A204.1 (cell line): Measurements from ENCODE around the gene NCR3LG1.

Experiments
- FAIRE-seq: peaks from 2 replicates; lab custom pipeline; 2012; peaks lifted over from hg19 to GRCh38; lab: Jason Lieb, UNC

The NCR3LG1 gene

DNA sequence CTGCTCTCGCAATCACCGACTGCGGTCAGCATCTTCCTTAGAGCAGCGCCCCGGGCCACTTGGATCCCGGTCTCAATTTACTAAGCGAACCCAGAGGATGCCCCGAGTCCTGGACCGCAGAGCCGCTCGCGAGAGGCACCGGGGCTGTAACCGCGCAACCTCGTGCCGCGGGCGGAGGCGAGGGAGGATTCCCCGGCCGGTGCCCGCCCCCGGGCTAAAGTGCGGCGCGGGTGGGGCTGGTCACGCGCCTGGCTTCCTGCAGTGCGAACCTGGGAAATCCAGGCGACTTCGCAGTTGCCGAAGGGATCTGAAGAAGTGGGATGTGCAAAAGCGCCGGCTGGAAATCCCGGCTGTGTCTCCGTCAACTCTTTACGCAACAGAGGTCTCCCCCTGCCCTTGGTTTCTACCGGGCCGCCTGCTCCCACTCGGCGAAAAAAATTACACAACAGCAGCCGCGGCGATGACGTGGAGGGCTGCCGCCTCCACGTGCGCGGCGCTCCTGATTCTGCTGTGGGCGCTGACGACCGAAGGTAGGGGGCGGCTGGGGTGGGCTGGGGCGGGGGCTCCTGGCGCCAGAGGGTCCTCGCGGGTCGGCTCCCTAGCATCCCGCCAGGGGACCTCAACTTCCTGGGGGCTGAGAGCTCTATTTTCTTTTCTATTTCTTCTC, at the start of gene NCR3LG1:
NCR3LG1 (plus strand) TSS at position 291 of the 667 bp plus-strand sequence; CDS start at position 461, 170 bp downstream.
- FAIRE-seq: no peak

GRCh38 chr11:17313349-17314231, 38.0 kb upstream of the NCR3LG1 start:
- no peak for FAIRE-seq

- FAIRE-seq: no peak
These were observed 37.4 kb upstream of the NCR3LG1 start for GRCh38 chr11:17314232-17314547.

- no peak for FAIRE-seq
These were observed 36.6 kb upstream of the NCR3LG1 start for GRCh38 chr11:17314904-17315426.

DNA sequence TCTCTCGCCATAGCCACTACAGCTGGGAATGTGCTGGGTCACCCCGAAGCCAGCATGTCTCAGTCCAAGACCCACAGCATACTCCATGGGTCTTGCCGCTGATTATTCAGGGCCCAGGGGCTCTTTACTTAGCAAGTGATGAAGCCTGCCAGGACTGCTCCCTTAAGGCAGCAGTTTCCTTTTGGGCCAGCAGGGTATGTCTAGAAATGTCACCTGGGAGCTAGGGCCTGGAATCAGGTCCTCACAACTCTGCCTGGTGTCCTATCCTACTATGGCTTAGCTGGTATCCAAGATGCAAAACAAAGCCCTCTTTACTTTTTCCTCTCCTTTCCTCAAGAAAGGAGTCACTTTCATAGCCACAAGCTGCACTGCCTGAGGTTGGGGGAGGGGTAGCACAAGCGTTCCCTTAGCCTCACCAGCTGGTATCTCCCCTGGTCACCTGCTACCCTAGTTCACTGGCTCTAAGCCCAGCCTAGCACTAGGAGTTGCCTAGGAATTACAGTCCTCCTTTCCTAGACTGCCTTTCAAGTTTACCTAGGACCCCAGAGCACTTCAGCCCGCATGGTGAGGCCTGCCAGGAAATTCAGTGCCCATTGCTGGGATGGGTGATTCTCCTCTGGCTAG, 22.6 kb upstream of the NCR3LG1 start:
- no peak for FAIRE-seq

DNA sequence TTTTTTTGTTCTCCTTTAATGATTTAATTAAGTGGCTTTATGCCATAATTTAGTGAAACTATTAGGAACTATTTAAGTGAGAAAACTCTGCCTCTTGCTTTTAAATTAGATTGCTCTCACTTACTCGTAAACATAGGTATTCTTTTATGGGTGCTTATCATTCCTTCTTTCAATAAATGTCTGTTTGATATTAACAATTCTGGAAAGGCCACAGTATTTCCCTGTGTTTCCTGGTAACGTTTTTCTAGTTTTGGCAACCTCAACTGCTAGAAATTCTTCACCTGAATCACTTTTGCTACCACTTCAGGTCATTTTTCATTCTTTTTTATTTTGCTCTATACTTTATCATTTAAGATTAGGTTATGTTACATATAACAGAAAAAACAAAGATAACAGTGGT, 19.9 kb upstream of the NCR3LG1 start:
- FAIRE-seq: no peak

DNA sequence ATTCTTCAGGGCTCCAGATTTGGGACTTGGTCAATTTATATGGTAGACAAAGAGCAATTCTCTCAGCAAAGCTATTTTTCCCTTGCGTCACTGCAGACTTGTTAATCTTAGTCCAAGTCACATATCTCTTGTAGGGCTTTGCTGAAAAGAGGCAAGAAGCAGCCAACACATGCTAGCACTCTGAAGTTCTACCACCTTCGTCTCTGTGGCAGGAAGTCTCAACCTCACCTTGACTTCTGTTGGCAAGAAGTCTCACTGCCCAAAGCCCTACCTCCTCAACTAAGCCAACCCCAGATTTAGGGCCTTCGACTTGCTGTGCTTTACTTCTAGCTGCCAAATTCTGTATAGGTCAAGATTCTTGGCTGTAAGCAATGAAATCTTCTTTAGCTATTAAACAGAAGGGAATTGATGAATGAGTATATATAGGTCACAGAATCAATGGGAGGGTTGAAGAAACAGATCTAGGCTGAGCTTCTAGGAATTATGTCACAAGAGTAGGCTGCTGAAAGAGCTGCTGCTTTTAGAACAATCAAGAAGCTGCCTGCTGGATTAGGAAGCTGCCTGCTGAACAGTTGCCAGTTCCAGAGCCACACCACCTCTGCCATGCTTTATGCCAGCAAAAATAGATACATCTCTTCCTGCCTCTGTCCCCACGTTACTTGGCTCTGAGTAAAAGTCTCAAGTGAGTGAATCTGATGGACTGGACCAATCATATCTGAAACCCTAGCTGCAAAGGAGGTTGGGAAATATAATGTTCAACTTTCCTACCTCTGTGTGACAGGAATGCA, 17.6 kb upstream of the NCR3LG1 start:
- no peak for FAIRE-seq

GRCh38 chr11:17343257-17343656, 8.3 kb upstream of the NCR3LG1 start:
- no peak for FAIRE-seq

DNA sequence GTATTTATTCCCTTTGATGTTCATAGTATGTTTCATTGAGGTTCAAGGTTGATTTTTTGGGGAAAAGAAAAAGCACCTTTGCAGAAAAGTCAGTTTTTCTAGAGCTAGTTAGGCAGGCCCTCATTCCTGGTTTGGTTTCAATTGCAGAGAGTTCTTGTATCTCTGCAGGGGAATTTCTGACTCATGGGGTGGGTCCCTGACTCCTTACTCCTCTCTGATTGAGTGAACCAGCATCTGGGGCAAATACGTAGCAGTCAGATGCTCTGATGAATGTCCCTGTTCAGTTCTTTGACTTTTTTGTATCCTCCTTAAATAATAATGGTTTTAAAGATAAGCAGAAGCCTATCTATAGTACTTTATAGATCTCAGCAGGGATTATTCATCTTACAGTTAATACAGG, 7.7 kb upstream of the NCR3LG1 start:
- FAIRE-seq: no peak

DNA sequence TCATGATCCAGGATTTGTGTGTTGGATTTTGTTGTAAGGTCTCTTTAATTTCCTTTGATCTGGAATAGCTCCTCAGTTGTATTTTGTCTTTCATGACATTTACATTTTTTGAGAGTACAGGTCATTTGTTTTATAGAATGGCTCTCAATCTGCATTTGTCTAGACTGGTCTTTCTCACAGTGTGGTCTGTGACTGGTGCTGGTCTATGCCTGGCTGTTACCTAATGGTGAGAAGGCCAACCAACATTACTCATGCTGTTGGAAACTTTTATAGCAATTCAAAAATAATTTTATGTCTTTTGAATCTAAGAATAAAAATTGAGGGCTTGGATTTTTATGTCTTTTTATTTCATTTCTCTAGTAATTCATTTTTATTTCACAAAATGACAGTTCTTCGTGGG, 3.9 kb upstream of the NCR3LG1 start:
- no peak for FAIRE-seq

- no peak for FAIRE-seq
These were observed 987 bp upstream of the NCR3LG1 start for GRCh38 chr11:17350455-17351171.

- no peak for FAIRE-seq
These were observed 459 bp upstream of the NCR3LG1 start for GRCh38 chr11:17351172-17351509.

DNA sequence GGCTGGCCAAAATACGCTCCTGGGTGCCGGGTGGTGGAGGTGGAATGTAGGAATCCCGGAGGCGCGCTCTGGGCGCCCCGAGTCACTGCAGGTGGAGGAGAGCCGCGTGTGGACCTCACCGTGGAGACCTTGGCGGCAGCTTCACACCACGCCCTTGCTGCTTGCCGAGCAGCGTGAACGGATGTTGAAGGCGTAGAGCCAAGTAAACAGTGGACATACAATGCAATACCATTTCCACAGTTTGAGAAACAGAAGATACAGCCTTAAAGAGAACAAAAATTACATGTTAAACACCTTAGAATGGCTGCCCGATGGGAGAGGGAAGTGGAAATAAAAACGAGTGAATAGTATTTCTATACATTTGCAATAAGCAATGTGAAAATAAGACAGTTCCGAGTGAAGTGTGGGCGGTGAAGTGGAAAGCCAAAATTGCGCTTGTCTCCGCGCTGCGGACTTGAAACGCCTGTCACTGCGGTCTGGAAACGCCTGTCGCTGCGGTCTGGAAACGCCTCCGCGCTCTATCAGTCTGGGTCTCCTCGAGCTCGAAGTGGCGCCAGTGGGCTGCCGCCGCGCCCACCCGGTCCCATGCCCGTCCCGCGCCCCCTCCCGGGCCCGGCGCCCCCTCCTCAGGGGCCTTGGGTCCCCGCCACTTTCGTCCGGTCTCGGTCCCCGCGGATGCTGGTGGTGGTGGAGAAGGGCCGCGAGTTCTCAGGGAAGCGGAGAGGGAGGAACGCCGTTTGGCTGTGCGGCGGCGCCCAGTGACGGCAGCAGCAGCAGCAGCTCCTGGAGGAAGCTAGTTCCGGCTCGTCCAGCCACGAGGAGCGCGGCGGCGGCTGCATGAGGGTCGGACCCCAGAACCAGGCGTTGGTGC, 1.6 kb downstream of the NCR3LG1 start:
- no peak for FAIRE-seq

DNA sequence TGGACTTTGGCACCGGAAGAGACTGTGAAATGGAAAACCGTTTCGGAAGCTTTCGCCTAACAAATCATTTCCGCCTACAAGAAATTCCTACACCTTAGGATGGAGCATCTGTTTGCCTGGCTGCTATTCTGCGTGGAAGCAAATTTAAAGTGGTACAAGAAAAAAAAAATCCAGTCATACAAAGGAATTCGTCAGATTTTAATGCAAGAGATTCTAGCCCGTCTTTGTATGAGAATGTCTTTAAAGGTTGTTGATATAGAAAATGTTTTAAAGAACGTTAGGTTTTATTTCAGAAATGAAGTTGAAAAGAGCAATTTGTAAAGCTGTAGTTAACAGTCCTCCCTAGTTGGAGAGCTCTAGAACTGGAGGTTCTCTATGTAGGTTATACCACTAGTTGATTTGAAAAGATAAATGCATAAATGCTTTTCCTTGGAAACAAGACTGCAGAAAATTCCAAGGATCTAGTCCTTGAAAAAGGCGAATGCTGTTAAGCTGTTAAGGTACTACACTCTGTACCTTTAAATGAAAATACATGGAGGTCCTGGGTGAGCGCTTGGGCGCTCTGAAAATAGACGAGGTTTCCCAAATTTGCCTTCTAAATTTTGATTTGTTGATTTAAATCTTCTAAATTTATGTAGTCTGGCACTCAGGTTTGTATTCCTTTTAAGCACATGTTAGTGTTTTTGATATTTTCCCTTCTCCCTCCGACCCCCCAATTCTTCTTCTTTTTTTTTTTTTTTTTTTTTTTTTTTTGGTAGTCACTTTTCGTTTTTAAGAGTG, 2.4 kb downstream of the NCR3LG1 start:
- FAIRE-seq: no peak

DNA sequence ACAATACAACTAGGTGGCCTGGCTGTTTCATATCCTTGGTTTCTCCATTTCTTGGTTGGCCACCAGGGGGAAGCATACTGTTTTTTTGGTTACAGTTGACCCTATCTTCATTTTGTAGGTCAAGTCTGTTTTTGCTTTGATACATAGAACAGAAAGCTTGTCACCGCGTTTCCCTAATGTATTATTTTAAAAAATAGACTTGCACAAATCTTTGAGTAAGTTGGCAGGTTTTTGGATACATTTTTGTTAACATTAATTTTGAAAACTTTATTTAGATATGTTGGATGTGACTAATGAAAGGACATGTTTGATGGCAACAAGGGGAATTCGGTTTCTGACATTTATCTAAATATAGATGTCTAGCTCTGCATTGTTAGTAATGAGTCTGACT, 3.0 kb downstream of the NCR3LG1 start:
- FAIRE-seq: peak; percentile 94

DNA sequence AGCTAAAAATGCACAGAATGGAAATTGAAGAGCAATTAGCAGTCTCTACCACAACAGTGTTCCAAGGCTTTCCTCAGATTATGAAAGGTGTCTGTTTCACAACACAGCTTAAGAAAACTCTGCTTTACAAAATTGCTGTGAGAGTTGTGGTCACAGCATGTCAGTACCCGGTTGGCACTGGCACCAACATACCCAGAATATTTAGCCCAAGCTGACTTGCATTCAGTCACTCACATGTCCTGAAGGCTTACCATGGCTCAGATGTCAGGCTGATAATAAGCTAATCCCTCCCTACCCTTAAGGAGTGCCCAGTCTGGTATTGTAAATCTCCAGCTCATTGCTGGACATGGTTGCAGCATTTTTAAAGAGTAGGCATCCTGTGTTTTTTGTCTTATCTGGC, 14.9 kb downstream of the NCR3LG1 start:
- FAIRE-seq: no peak

DNA sequence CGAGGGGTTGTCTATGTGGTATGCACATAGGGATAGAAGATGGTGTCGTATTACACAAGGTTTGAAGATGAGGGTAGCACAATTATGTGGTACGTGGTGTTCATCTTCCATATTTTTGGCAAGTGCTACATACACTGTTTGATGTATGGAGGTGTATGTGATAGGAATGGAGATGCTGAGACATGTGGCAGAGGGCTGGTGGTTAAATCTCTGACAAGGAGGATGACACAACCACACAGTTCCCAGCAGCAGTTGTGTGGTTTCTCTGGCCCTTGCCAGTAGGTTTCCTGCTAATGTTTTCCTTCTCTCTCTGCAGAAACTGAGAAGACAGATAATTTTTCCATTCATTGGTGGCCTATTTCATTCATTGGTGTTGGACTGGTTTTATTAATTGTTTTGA, 17.0 kb downstream of the NCR3LG1 start:
- no peak for FAIRE-seq

DNA sequence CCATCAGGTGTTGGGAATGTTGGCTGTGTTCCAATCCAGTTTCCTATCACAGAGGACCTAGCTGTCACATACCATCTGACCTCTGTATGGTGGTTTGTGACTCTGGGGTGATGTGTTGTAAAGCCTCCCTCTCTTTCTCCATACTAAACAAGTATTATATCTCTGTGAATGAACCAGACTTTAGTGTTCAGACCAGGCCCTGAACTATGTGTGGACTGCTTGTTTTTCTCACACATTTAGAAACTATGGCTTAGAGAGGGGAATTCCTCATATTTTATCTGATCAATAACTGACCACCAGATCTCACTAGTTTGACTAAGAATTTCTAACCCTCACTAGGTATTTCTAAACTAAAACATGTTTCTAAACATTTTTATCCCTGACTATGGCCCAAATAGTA, 17.5 kb downstream of the NCR3LG1 start:
- FAIRE-seq: no peak

DNA sequence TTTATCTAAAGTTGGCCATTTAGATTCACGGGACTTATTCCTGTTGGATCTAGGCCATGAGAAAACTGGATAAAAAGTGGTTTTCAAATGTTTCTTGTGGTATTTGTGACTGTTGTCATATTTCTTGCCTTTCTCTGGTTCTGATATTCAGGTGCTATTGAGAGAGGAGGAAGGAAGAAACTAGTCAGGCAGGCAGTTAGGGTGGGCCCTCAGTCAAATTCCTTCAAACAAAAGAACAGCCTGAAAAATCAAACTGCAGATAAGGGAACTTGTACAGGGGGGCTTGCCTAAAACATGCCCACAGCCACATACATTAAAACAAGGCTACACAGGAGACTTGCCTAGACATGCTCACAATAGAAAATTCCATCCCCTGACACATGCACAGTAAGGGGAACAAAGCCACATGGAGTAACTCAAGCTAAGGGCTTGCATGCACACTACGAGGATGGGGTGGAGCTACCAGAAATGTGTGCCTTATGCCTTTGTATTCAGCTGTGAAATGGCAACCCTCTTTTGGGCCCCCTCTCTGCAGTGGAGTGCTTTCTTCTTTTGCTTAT, 18.2 kb downstream of the NCR3LG1 start:
- no peak for FAIRE-seq

GRCh38 chr11:17371614-17372013, 20.0 kb downstream of the NCR3LG1 start:
- FAIRE-seq: no peak
